AG08395 (cell line): ENCODE results near the gene FBL.

Experiments
- DNase-seq: peaks from one replicate; pipeline ENCODE4 v3.0.0; 2012; ENCODE audit warnings: mixed read lengths, low spot score

Gene FBL

DNA sequence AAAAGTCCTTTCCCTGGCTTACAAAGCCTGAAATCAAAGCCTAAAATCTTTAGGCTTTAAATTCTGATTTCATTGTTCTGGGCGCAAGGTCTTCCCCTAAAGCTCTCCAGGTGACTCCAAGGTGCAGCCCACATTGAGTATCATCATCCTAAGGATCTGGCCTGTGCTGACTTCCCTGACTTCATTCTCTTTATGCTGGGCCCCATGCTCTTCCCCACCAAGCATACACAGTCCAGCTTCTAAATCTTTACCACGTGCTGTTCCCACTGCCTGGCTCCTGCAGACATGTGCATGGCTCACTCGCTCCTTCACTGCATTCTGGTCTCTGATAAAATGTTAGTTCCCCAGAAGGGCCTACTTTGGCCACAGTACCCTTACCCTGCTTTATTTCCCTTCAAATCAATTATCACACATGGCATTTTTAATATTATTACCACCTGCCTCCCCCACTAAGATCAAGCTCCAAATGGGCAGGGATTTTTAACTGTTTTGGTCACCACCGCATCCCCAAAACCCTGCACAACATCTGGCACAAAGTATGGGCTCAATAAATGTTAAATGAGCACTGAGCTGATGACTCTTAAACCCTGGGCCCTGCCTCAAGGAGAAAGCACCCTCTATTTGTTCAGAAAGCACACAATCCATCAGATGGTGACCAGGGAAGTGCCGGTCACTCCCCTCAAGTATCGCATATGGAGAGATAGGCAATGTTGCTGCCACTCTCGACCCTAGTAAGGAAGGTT is 3.3 kb downstream of the FBL start:
- DNase-seq, result no peak

- no peak for DNase-seq
Observed at GRCh38 chr19:39841041-39841440, 5.1 kb downstream of the FBL start.

DNA sequence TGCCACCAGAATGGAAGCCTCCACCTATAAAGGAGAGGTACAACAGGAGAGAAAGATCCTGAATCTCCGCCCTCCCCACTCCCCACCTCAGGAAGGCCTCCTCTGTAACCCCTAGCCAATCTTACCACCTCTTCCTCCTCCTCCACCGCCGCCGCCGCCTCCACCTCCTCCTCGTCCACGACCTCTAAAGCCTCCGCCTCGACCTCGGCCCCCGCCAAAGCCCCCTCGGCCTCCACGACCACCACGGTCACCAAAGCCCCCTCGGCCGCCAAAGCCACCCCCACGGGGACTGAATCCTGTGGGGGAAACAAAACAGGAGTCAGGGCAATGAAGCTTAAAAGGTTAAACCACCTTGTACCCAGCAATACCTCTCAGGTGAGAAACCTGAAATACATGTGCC is 5.7 kb downstream of the FBL start:
- no peak for DNase-seq

DNA sequence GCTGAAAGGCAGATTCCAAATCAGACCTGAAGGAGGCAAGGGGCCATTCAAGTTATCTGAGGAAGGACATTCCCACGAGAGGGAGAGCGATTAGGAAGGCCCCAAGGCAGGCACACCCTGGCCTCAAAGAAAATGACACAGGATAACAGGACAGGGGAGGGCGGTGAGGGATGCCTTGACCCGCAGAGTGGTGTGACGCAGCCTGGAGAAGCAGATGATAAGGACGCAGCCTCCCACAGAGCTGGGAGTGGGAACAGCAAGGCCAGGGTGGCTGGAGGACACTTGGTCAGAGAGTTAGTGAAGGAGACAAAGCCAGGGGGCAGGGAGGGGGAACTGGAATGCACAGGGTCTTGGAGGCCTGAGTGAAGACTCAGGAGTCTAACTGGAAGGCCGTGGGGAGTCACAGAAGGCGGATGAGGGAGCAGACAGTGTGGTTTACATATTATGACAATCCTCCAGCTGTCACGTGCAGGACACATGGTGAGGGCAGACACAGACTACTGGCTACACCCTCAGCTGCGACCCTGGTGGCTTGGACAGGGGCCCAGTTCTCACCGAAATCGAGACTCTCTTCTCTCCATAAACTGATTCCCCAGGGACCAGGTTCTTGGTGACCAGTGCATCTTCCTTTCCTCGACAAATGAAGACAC is 6.4 kb downstream of the FBL start:
- no peak for DNase-seq

DNA sequence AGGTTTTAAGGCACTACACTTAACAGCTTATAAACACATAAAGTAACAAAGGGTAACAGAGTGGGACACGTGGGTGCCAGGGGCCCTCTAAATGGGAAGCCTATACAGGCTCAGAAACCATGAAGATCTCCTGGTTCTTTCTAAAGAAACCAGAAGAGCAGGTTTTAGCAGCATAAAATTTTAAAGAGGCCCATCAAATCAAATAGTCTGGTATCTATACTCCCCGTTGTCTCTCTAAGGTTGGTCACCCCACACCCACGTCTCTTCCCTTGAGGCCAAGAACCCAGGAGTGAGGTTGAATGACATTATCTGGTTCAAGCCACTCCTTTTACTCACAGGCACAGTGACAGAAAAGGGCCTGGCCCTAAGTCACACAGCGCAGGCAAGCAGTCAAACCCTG is 7.6 kb downstream of the FBL start:
- no peak for DNase-seq

- no peak for DNase-seq
Observed at GRCh38 chr19:39837978-39838377, 8.2 kb downstream of the FBL start.

- DNase-seq, result no peak
Observed at GRCh38 chr19:39834287-39834841, 11.8 kb downstream of the FBL start.

GRCh38 chr19:39833464-39834286 is 12.5 kb downstream of the FBL start, which contains the start of gene DYRK1B:
Gene DYRK1B, minus strand, starts transcription at chr19:39834162. Its CDS starts 2,295 bp downstream, at chr19:39831867.
- DNase-seq, result peak; percentile 100

GRCh38 chr19:39833160-39833463 is 13.1 kb downstream of the FBL start:
- DNase-seq, result no peak

DNA sequence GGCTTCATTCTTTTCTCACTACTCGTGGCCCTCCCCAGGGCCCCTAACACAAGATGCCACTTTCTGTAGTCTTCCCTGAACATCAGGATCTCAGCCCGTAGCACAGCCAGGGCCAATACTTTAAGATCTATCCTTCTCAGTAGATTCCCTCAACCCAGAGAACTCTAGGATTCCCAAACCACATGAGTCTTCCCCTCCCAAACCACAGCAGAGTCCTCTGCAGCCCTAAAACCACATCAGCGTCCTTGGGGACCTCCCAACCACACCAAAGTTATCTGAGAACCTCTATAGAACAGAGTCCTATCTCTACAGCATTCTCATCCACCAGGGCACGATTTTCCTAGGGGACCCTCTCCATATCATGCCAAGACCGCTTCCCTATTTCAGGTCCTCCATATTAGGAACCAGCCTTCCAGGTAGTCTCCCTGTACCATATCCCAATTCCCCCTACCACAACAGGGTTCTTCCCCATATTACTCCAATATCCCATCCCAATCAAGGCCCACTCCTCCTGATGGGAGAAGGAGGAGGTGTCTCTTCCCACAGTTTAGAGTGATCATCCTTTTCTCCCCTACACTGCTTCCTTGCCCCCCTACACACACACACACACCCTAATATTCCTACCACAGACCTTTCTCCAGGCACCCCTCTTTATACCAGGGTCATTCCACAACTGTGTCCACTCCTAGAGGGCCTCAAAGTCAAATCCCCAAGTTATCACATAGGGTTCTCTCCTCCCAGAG is 13.7 kb downstream of the FBL start:
- no peak for DNase-seq

DNA sequence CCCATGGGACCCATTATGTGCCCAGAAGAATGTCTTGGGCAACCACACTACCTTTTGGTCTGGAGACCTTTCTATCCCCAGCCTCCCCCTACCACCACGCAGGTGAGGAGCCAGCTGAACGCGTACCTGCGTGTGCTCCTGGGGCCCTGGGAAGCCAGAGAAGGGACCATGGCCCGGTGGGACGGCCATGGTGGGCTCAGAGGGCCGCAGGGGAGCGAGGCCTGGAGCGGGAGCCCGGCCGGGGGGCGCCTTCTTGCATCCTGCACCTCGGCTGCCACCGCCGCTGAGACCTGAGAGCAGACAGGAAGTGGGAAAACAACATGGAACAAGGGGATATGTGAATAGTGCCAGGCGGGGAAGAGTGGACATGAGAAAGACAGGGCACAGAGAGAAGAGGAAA is 14.5 kb downstream of the FBL start:
- DNase-seq, result no peak

GRCh38 chr19:39830847-39831246 is 15.3 kb downstream of the FBL start:
- no peak for DNase-seq

DNA sequence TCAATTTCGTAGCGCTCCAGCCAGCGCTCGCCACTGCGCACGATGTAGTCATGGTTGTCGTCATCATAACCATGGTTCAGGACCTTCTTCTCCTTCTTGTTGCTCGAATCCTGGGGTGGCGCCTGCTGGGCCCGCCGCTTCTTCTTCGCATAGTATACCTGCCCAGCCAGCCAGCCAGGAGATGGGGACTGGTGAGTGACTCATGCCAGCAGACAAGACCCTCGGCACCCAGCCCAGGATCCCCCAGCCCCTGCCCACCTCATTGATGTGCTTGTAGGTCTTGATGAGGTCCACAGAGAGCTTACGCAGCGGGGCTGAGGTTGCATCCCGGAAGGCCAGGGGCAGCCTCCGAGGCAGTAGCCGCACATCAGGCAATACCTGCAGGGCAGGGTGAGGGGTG is 15.8 kb downstream of the FBL start:
- no peak for DNase-seq

- no peak for DNase-seq
Observed at GRCh38 chr19:39829702-39830275, 16.4 kb downstream of the FBL start.

- DNase-seq, result no peak
Observed at GRCh38 chr19:39828654-39829032, 17.5 kb downstream of the FBL start.

- no peak for DNase-seq
Observed at GRCh38 chr19:39828015-39828653, 18.0 kb downstream of the FBL start.

- DNase-seq, result no peak
Observed at GRCh38 chr19:39827216-39827615, 19.0 kb downstream of the FBL start.

DNA sequence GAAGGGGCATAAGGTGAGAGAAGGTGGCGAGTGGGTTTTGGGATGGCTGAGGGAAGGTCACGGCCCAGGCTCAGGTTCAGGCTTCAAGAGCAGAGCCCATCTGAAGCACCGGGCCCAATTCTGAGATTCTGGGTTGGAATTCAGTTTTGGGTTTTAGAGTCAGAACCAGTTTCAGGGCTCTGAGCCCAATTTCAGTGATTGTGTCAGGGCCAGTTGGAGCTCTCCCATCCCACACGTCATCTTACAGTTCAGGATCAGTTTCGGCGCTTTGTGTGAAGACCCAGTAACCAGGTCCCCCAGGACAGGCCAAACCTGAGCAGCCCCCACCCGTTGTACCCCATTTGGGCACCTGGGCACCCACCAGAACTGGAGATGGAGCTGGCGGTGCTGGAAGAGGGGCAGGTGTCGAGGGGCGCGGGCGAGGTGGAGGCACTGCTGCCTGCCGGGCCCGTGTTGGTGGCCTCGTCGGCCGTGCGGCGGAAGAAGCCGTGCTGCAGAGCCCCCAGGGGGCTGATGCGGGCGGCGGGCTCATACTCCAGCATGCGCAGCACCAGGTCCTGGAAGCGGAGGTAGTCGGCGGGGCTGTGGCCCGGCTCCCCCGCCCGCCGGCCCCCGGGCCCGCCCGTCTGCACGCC is 19.8 kb downstream of the FBL start:
- no peak for DNase-seq

GRCh38 chr19:39825531-39826076 is 20.6 kb downstream of the FBL start:
- DNase-seq, result no peak

DNA sequence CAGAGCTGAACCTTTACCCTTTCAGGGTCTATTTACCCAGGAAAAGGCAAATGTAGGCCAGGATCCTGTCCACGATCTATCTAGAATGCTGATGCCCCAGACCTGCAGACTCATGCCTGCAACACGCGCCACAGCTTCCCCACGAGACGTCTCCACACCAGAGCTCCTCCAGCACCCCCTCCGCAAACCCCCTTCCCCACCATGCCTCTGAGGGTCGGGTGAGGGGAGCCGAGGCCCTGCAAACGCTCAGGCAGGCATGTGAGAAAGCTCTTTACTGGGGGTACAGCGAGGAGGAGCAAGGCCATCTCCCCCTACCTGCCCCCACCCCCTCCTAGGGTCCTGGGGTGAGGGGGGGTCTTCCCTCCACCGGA is 21.1 kb downstream of the FBL start:
- DNase-seq, result no peak
